HG03378 (cell line): ENCODE measurements around the gene NOLC1.
A peak's percentile ranks its signal among the peaks of the same experiment; 100 is the strongest.

Experiments used
- ATAC-seq: cut with Tn5 transposase; IDR thresholded peaks from one replicate; pipeline ENCODE4 v1.9.1; 2021; ENCODE audit warnings: mild to moderate bottlenecking, moderate library complexity; ENCODE audit not compliant: unreplicated experiment

NOLC1 gene

DNA sequence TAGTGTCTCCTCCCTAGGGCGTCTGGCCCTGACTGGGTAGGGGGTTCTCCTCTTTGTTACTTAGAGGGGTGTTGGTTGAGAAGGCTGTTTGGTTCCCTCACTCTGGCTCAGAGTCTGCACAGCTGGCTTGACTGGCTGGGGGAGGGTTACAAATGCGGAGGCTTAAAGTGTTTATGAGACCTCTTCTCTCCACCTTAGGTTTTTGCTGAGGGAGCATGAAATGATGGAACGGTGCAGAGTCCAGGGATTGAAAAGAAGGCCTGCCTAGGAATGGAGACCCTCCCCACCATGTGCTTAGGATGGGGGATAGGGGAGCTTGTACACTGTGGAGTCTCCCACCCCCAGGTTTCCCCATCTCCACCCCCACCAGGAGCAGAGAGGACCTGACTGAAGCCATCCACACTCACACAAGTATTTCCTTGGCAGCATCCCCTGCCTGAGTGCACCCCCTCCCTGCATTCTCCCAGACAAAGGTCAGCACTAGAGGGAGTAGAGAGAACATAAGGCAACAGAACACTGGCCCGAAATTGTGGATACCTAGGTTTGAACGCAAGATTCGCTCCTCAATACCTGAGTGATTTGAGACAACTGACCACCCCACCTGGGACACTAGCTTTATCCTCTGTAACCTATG, 30.3 kb upstream of the NOLC1 start:
- no peak for ATAC-seq

DNA sequence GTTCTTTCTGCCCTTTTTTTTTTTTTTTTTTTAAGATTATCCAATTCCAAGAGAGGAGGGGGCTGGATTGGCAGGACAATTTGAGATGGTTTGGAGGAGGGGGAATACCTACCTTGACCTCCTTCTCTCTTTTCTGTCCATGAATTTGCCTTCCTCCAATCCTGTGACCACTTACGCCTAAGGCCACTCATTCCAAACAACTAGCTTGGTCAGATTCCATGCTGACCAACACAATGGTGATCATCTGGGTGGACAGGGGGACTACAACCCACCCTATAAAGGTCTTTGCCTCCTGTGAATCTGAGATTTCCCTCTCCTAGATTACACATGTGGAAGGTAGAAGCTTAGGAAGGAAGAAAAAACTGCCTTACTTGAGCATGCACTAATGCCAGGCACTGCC, 29.7 kb upstream of the NOLC1 start:
- no peak for ATAC-seq

DNA sequence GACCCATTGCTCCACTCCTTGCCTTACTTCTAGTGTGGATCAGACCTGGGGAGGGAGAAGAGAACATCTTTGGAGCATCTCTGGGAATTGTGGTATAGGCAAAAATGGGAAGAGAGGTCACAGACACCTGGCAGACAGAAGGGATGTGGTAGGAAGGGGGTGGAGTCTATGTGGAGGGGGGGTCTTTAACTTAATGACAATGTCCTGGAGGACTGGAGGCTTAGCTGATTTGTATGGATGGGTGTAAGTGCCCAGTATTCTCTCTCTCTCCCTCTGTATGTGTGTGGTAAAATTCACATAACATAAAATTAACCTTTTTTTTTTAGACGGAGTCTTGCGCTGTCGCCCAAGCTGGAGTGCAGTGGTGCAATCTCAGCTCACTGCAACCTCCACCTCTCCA, 29.0 kb upstream of the NOLC1 start:
- ATAC-seq, result no peak

DNA sequence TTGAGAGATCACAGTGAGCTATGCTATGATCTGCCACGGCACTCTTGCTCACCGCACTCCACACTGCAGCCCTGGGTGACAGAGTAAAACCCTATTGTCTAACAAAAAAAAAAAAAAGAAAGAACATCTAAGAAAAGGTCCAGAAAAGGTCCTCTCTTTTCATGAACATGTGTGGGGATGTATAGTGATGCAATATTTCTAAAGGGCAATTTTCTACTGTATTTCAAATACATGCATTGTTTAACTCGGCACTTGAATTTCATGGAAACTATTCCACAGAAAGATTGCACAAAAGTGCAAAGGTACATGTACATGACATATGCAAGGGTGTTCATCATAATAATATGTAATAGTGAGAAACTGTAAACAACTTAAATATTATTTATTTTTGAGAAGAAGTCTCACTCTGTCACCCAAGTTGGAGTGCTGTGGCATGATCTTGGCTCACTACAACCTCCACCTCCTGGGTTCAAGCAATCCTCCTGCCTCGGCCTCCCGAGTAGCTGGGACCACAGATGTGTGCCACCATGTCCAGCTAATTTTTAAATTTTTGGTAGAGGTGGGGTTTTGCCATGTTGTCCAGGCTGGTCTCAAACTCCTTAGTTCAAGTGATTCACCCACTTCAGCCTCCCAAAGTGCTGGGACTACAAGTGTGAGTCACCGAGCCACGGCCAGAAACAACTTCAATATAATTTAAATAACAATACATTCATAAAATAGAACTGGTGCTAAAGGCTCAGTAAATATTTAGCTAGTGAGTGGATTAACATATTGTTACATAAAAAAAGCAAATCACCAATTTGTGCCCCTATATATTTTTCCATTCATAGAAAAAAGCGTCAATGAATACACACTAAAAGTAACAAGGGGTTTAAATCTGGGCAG, 20.7 kb upstream of the NOLC1 start:
- ATAC-seq, result no peak

DNA sequence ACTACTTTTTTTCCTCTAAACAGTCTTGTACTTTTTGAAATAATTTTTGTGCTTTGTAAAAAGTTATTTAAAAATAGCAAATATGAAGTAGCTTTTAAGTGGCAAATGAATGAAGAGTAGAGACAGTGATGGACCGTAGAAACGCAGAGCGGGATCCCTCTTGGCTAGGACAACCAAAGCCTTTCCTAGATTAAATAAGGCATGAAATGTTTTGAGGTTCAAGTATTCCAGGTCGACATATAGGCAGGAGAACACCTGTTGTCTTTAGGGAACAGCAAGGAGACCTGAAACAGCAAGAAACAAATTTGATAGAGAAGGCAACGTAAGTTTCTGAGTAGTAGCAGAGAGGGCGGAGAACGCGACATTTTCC, 20.0 kb upstream of the NOLC1 start:
- no peak for ATAC-seq

DNA sequence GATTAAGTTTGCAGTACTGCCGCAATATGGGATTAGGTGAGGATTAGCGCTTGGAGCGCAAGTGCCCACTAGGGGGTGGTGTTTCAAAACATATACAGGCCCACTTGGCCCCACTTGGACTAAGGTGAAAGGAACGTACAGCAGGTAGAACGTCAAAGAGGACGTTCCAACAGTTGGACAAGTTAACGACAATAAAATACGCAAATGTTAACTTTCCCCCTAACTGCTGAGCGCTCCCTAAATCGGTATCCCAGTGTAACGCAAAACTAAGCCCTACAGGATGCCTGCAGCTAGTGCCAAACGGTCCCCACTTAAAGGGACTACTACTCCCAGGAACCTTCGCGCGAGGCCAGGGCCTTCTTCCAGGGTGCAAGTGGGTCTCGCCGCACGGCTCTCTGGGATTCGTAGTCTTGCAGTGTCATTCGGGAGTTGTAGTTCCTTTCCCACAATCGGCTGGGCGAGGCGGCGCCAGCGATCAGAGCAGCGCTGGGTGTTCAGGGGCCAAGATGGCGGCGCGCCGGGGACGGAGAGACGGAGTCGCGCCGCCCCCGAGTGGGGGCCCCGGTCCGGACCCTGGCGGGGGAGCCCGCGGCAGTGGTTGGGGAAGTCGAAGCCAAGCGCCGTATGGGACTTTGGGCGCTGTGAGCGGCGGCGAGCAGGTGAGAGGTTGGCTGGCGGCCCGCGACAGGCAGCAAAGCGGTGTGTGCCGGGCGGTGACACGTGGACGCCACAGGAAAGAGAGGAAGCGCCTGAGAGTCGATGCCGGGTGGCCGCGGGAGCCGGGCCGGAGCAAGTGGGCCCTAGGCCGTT, 19.4 kb upstream of the NOLC1 start, which contains the start of gene PPRC1:
PPRC1 (plus strand) TSS at position 478 of the 810 bp plus-strand sequence; CDS start at position 507, 29 bp downstream.
- peak; percentile 94 for ATAC-seq

DNA sequence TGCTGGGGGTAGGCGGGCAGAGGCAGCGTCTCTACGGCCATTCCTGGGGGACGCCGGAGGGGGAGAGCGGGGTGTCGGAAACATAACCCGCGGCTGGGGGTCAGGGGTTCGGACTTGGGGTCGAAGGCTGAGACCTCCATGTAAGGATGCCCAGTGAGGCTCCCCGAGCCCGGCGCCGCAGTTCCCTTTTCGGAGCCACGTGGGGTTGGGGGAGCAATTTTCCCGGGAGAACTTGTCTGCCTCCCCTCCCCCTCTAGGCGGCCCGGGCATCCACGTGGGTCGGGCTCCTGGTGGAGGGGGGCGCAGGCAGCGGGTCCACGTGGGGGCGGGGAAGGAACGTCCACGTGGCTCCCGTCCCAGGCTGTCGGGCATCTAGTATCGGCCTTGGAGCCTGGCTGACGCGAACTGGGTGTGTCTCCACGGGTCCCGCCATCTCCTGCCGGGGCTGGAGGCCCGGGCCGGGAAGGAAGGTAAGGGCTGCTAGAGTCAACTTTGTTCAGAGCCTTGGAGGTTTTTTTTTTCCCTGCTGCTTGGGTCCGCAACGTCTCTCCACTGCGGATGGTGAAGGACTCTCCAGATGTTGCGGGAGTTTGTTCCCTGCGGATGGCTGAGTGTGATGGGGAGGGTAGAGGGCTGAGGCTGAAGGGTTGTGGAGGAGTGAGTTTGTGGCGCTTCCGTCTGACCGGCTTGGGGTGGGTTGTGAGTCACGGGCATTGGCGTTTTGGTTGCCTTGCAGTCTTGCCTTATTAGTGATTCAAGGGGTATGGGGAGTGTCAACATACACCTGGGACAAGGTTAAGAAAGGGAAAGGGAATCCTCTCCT, 18.6 kb upstream of the NOLC1 start:
- no peak for ATAC-seq

DNA sequence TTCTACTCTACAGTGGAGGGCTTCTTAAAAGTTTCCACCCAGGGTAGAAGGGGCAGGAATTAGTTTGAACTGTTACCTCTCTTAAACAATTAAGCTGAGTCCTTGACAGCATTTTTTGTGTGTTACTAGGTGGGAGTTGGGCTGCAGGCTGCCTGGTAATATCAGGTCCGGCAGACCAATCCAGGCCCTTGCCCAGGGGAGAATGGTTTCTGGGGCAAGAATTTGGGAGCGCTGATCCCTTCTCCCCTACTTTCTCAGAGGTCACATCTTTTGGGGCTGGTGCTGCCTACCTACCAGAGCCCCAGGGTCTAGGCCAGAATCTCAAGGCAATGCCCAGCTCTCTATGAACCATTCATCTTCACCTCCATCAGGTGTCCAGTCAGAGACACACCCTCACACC, 17.8 kb upstream of the NOLC1 start:
- no peak for ATAC-seq

DNA sequence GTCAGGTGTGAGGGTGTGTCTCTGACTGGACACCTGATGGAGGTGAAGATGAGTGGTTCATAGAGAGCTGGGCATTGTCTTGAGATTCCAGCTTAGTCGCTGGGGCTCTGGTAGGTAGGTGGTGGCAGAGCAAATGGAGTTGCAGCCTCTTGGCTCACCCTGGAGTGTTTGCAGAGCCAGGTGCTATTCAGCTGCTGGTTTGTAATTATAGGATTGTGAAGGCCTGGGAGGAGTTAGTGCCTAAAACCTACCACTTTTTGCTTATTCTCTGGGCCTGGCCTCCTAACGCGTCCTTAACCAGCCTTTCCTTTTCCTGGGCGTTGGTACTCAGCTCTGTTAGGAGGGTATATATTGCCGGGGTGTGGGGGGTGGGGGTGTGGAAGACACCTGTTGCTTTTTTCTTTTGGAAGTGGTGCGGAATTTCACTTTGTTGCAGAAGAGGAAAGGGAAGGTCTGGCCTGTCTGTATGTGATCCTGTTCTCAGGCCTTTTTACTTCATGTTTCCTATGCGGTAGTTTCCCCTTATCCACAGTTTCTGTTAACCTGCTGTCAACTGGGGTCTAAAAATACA, 16.1 kb upstream of the NOLC1 start:
- no peak for ATAC-seq

DNA sequence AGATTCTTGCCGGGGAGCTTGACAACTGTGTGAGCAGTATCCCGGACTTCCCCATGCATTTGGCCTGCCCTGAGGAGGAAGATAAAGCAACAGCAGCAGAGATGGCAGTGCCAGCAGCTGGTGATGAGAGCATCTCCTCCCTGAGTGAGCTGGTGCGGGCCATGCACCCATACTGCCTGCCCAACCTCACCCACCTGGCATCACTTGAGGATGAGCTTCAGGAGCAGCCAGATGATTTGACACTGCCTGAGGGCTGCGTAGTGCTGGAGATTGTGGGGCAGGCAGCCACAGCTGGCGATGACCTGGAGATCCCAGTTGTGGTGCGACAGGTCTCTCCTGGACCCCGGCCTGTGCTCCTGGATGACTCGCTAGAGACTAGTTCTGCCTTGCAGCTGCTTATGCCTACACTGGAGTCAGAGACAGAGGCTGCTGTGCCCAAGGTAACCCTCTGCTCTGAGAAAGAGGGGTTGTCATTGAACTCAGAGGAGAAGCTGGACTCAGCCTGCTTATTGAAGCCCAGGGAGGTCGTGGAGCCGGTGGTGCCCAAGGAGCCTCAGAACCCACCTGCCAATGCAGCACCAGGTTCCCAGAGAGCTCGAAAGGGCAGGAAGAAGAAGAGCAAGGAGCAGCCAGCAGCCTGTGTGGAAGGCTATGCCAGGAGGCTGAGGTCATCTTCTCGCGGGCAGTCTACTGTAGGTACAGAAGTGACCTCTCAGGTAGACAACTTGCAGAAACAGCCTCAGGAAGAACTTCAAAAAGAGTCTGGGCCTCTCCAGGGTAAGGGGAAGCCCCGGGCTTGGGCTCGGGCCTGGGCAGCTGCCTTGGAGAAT, 12.7 kb upstream of the NOLC1 start:
- no peak for ATAC-seq

DNA sequence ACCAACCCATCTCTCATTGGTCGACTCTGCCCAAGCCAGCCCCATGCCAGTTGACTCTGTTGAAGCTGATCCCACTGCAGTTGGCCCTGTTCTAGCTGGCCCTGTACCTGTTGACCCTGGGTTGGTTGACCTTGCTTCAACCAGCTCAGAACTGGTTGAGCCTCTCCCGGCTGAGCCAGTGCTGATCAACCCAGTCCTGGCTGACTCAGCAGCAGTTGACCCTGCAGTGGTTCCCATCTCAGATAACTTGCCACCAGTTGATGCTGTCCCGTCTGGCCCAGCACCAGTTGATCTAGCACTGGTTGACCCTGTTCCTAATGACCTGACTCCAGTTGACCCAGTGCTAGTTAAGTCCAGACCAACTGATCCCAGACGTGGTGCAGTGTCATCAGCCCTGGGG, 12.0 kb upstream of the NOLC1 start:
- no peak for ATAC-seq

DNA sequence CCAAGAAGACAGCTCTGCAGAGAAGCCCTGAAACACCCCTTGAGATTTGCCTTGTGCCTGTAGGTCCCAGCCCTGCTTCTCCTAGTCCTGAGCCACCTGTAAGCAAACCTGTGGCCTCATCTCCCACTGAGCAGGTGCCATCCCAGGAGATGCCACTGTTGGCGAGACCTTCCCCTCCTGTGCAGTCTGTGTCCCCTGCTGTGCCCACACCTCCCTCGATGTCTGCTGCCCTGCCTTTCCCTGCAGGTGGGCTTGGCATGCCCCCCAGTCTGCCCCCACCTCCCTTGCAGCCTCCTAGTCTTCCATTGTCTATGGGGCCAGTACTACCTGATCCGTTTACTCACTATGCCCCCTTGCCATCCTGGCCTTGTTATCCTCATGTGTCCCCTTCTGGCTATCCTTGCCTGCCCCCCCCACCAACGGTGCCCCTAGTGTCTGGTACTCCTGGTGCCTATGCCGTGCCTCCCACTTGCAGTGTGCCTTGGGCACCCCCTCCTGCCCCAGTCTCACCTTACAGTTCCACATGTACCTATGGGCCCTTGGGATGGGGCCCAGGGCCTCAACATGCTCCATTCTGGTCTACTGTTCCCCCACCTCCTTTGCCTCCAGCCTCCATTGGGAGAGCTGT, 11.2 kb upstream of the NOLC1 start:
- ATAC-seq, result no peak

DNA sequence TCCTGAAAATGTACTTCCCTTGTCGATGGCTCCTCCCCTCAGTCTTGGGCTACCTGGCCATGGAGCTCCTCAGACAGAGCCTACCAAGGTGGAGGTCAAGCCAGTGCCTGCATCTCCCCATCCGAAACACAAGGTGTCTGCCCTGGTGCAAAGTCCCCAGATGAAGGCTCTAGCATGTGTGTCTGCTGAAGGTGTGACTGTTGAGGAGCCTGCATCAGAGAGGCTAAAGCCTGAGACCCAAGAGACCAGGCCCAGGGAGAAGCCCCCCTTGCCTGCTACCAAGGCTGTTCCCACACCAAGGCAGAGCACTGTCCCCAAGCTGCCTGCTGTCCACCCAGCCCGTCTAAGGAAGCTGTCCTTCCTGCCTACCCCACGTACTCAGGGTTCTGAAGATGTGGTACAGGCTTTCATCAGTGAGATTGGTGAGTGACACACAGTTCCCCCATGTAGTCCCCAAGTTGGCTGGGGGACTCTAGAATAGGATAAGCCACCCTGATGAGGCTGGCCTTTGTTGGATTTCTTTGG, 10.5 kb upstream of the NOLC1 start:
- no peak for ATAC-seq

DNA sequence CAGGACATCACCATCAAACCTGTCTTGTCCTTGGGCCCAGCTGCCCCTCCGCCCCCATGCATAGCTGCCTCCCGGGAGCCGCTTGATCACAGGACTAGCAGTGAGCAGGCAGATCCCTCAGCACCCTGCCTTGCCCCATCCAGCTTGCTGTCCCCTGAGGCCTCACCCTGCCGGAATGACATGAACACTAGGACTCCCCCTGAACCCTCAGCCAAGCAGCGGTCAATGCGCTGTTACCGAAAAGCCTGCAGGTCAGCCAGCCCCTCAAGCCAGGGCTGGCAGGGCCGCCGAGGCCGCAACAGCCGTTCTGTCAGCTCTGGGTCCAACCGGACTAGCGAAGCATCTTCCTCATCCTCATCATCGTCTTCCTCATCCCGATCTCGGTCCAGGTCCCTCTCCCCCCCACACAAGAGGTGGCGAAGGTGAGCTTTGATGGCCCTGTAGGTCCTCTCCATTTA, 5.2 kb upstream of the NOLC1 start:
- no peak for ATAC-seq

DNA sequence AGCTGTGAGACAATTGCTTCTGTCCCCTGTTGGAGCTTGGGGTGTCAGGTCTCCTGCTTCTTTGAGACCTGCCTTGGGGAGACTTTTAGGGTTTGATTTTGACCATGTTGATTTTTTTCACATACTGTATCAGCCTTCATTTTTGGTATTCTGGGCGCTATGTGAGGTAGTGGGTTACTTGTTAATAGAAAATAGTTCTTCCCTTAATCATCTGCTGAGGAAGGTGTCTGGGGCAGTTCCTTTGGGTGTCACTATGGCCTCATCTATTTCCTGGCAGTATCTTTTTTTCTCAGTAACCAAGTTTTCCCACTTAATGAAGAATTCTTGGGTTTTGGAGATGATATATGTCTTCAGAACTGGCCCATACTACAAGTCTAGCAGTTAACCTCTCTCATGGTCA, 4.6 kb upstream of the NOLC1 start:
- ATAC-seq, result no peak

DNA sequence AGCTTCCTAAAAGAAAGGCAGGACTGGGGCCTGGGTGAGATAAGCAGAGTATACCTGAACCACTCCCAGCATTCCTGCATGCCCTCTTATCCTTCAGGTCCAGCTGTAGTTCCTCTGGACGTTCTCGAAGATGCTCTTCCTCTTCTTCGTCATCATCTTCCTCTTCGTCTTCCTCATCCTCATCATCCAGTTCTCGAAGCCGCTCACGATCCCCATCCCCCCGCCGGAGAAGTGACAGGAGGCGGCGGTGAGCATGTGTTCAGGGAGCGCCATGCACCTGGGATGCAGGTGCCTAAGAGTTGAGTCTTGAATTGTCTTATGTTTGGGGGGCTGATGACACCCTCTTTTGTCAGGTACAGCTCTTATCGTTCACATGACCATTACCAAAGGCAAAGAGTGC, 3.9 kb upstream of the NOLC1 start:
- ATAC-seq, result no peak

DNA sequence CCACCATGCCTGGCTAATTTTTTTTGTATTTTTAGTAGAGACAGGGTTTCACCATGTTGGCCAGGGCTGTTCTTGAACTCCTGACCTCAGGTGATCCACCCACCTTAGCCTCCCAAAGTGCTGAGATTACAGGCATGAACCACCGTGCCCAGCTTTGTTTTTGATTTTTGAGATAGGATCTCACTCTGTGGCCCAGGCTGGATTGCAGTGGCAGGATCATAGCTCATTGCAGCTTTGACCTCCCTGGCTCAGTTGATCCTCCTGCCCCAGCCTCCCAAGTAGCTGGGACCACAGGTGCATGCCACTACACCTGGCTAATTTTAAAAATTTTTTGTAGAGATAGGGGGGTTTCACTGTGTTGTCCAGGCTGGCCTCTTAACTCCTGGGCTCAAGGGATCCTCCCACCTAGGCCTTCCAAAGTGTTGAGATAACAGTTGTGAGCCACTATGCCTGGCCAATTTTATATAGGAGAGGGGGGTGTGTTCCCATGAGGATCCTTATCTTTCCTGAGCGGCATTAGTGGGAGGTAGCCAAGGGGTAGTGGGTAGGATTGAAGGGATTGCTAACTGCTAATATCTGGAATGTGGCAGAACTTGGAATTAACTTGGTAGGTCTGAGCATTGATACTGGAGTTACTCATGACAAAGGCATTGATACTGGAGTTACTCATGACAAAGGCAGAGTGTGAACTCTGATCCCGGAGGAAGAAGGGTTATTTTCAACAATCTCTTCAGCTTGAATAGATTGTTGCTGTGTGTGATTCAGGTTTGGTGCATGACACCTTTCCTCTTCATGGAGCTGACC, 1.0 kb upstream of the NOLC1 start:
- no peak for ATAC-seq

DNA sequence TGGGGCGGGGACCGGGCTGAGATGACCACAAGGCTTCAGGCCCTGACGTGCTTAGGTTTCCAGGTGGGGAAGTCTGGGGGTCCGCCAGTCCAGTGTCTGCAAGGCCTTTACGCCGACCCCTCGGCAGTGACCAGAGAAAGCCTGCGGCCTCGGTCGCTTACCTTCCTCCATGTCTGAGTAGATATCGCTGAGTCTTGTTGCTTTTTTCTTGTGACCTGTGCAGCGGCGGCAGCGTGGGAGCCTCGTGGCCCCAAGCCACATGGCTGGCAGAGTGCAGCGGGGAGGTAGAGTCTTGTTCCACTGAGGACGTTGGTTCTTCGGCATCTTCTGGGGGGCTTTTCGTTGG, 329 bp downstream of the NOLC1 start:
- ATAC-seq, result no peak
